HPDE6-E6E7 (cell line): ENCODE data around the gene ZNF24.

Experiments
- DNase-seq: peaks from one replicate; pipeline ENCODE4 v3.0.0; 2011; ENCODE audit warnings: missing footprints; ENCODE audit errors: extremely low spot score

The ZNF24 gene

DNA sequence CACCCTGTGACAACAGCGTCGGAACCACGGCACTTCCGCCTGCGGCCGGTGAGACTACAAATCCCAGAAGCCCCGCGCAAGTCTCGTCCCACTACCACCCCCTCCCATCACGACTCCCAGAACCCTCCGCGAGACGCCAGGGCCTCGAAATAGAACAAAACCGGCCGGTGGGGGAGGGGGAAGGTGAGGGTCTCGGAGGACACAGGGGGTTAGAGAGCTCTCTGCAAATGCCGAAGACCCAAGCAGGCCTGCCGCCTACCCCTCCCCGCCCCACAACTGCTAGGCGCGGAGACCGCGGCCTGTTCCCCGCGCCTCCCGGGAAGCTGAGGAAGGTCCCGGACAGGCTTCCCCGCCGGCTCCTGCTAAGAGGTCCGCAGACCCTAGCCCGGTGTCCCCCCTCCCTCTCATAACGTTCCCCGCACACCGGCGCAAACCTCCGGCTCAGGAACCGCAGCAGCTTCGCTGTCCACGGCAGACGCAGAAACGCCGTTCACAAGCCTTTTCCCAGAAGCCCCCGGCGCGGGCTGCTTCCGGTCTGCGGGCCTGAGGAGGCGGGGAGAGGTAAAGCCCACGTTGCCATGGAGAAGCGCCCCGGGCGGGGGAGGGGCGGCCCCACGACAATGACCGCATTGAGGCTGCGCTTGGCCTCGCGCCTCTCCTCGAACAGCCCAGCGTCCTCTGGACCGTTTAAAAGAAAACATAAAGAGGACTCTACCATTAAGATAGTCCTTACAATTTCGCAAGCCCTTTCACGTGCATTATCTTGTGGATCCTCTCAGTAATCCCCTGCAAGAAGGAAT is at the start of gene ZNF24:
Gene ZNF24, minus strand, starts transcription at position 485 of the 800 bp plus-strand sequence. CDS start 3,770 bp downstream, outside the sequence.
- peak; percentile 90 for DNase-seq

DNA sequence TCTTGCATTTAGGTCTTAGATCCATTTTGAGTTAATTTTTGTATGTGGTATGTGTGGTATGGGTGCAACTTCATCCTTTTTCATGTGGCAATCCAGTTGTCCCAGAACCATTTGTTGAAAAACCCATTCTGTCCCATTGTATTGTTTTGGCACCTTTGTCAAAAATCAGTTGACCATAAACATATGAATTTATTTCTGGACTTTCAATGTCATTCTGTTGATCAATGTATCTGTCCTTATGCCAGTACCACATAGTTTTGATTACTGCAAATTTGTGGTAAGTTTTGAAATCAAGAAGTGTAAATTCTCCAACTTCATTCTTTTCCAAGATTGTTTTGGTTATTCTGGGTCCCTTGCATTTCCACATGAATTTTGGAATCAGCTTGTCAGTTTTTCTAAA is 49.5 kb upstream of the ZNF24 start:
- no peak for DNase-seq

DNA sequence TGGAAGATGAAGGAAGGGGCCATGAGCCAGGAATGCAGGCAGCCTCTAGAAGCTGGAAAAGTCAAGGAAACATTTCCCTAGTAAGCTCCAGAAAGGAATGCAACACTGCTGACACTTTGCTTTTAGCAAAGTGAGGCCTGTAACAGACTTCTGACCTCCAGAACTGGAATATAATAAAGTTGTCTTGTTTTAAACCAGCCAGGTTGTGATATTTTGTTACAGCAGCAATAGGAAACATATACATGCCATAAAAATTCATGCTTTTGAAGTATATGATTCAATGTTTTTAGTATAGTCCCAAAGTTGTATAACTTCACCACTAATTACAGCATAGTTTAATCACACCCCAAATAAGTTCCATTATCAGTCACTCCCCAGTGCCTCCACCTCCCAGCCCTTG is 48.2 kb upstream of the ZNF24 start:
- no peak for DNase-seq

DNA sequence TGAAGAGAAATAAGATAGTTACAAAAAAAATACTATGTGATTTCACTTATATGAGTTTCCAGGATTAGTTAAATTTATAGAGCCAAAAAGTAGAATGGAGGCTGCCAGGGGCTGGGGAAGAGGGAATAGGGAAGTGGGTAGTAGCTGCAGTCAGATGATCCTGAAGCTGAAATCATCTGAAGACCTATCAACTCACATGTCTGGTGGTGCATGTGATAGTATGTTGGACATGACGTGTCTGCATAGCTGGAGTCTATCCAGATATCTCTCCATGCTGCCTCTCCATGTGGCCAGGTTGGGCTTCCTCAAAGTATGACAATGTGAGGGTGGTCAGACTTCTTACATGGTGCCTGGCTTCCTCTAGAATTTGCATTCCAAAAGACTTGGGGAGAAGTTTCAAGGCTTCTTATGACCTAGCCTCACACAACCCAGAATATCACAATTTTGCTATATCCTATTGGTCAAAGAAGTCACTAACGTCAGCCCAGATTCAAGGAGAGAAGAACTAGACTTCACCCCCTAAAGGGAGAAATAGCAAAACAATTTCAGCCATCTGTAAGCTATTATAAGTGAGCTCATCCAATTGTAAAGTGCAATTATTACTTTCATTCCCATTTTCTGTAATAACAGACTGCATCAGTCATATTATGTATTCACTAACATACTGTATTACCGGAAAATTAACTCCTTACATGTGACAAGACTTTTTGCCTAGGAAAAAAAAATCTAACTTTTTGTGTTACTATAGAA is 46.9 kb upstream of the ZNF24 start:
- DNase-seq = no peak

DNA sequence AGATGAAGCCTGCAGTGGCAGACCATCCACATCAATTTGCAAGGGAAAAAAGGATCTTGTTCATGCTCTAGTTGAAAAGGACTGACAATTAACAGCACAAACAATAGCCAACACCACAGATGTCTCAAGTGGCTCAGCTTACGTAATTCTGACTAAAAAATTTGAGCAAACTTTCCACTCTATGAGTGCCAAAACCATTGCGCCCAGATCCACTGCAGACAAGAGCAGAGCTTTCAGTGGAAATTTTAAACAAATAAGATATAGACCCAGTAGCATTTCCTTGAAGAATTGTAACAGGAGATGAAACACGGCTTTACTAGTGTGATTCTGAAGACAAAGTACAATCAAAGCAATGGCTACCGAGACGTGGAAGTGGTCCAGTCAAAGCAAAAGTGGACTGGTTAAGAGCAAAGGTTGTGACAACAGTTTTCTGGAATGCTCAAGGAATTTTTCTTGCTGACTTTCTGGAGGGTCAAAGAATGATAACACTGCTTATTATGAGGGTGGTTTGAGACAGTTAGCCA is 44.9 kb upstream of the ZNF24 start:
- no peak for DNase-seq

DNA sequence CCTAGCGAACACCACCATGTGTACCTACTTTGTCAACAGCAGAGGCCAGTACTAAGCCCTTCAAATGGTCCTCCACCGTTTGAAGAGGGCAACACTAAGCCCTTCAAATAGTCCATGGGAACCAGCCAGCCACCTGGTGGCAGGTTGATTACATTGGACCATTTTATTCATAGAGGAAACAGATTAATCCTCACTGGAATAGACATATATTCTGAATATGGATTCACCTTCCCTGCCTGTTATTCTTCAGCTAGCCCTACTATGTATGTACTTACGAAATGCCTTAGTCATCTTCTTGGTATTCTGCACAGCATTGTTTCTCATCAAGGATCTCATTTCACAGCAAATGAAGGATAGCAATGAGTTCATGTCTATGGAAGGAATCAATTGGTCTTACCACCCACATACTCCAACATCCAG is 42.9 kb upstream of the ZNF24 start:
- peak; percentile 23 for DNase-seq

DNA sequence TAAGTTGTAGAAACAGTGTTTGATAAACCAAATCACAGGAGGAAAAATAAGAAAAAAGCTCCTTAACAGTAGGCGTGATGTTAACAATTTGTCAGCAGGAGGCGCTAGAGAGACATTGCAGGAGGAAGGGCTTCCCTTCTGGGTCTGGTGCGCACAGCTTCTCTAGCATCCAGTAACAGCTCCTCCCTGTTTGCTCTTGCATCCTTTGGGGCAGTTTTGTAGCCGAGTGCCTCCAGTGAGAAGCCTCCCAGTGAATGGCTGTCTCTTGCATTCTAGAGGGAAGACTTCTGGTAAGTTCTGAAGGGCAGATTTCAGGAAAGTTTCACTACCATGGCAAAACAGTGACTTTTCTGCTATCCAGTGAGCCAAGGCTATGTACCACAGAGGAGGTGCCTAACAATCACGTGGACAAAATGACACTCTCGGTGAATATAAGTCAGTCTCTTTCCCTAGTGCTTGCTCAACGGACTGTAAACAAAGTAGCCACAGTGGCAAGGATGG is 42.4 kb upstream of the ZNF24 start:
- DNase-seq = peak; percentile 54

DNA sequence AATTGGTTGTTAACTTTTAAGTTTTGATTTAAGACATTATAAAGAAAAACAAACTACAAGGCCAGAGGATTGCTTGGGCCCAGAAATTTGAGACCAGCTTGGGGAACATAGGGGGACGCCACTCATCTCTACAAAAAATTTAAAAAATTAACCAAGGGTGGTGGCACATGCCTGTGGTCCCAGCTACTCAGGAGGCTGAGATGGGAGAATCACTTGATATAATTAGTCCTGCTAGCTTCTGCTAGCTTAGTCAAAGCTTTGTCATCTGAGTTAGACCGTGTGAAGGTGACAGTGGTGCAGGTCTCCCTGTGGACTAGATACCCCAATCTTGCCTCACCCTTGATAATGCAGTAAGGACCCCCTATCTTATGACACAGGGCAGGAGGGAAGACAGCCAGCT is 38.9 kb upstream of the ZNF24 start:
- no peak for DNase-seq

DNA sequence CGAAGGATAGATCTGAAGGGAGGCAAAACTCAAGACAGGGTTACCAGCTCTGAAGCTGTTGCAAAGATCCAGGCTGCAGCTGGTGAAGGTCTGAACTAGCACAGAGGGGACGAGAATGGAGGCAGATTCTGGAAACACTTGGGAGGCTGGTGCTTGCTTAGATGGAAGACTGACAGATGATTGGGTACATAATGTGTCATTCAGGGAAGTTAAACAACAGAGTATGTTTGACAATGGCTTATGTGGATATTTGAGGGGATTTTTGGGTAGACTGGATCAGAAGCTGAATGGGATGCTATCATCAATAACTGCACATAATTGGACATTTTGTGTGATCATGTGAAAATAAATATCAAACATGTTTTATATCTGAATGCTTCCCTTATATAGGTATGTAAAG is 35.2 kb upstream of the ZNF24 start:
- DNase-seq = no peak

DNA sequence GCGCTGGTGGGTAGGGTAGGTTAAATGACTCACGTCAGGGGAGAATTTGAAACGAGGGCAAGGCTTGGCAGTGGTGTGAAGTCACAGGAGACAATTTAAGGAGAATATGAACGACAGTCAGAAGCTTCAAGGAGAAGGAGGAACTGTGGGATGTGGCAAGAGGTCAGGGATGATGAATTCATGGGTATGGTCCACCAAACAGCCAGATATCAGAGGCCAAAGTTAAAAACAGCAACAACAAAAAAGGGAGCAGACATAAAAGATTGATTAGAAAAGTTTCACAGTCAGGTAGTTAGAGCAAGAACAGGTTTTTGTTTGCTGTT is 34.3 kb upstream of the ZNF24 start:
- no peak for DNase-seq

DNA sequence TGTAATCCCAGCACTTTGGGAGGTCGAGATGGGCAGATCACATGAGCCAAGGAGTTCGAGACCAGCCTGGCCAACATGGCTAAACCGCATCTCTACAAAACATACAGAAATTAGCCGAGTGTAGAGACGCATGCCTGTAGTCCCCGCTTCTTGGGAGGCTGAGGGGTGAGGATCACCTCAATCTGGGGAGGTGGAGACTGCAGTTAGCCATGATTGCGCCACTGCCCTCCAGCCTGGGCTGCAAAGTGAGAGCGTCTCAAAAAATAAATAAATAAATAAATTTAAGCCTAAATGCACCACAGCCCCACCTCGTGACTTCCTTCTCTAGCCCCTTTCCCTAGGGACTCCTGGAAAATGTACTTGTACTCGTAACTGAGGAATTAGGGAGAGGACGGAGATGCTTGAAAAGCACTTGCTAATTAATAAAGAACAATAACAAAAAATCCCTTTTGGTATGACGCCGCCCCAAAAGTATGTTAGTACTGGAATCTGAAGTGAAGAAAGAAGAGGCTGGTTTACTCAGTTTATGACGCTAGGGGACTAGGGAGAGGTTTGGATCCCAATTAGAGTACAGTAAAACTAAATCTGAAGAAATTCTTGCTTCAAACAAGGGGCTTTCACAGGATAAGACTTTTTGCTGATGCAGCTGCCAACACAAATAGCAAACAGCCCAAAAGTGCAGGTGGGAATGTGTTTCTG is 33.8 kb upstream of the ZNF24 start:
- no peak for DNase-seq

DNA sequence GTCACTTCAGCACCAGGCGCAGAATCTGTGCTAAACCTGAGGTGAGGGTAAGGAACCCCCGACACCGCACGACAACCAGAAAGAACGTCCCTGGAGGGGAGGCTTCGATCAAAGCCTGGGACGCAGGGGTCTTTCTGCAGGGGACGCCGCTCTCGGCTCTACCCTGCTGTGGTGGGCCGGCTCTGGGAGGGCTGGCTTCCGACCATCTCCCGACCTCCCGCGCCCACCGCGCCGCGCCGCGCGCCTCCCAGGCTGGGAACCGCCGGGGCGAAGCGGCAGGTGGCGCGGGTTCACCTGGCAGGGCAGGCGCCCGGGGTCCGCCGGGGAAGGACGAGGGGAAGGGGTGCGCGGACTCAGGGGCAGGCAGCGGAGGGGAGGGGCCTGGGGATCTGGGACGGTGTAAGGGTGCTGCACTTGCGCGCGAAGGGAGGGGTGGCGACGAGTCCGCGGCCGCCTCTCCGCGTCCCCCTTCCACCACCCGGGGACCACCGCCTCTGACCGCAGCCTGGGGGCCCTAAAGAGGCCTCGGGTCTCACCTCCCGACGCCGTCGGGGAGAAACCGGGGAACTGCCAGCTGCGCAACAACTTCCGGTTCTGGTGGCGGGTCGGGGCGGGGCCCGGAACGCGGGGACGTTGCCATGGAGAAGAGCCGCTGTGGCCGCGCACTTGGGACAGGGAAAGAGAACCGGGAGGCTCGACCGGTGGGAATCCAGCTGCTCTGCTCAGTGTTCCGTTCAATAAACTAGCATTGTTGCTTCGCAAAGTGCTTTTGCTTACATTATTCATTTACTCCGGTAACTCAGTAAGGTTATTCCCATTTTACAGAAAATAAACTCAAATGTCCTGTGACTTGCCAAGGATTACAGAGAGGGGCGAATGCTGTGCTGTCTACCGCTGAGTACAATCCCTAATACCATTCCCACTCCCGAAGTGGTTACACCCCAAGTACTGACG is 32.8 kb upstream of the ZNF24 start, which contains the start of gene ZNF396:
Gene ZNF396, minus strand, starts transcription at position 596 of the 954 bp plus-strand sequence. CDS start 3,045 bp downstream, outside the sequence.
- DNase-seq = peak; percentile 53

DNA sequence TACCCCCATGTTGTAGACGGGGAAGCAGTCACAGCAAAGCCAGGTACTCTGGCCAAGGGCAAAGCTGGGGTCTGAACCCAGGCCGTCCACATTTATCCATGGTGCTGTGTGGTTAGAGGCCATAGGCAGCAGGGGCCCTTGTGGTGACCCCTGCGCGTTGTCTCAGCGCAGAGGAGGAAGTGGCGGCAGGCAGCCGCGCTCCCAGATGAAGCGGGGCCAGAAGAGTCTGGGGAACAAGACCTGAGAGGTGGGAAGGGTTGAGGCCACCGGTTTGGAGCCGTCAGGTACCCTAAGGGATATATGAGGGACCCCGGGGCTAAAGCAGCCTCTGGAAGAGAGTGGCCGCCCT is 32.1 kb upstream of the ZNF24 start:
- DNase-seq = no peak

DNA sequence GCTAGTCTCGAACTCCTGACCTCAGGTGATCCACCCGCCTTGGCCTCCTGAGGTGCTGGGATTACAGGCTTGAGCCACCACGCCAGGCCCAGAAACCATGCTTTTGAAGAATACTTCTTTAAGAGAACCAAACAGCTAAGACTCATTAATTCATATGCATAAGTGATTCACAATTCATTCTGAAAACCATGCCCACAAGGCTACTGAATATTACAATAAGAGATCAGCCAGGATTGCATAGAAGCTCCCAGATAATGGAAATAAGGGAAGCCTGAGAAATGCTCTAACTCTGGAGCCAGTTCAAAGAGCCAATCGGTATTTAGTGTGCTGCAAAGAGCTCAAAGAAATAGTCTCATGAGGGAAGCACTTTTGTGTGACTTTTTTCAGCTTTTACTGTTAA is 30.5 kb upstream of the ZNF24 start:
- no peak for DNase-seq

DNA sequence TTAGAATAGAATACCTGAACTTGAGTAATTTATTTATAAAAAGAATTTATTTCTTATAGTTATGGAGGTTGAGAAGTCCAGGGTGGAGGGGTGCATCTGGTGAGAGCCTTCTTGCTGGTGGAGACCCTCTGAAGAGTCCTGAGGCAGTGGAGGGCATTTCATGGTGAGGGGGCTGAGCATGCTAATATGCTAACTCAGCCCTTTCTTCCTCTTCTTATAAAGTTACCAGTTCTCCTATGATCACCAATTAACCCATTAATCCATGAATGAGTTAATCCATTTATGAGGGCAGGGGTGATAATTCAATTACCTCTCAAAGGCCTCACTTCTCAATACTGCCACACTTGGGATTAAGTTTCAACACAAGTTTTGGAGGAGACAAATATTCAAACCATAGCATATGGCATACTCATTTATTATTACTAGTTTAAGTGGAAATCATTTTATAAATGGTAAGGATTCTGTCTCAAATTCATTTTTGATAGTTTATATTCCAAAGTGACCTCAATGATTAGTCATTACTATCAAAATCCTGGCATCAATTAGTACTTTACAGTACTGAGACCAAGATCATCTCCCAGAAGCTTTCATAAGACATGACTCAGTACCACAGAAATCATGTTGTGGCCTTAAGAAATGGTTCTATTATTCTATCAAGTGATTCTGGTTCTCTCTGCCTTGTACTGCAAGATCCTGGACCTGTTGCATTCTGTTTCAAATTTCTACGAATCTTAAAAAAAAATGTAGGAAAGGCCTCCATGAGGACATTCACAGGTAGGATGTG is 27.4 kb upstream of the ZNF24 start:
- DNase-seq = no peak

DNA sequence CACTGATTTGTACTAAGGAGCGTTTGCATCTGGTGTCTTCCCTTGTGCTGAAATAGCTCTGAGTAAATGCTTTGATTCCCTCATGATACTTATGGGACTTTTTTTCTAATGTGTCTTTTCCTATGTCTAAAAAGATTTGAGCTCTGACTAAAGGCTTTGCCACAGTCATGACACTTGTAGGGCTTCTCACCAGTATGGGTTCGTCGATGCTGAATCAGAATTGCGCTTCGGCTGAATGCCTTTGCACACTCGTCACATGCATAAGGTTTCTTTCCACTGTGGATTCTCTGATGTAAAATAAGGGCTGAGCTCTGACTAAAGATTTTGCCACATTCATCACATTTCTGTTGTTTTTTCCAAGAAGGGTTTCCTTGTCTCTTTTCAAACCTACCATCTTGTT is 24.9 kb upstream of the ZNF24 start:
- no peak for DNase-seq

DNA sequence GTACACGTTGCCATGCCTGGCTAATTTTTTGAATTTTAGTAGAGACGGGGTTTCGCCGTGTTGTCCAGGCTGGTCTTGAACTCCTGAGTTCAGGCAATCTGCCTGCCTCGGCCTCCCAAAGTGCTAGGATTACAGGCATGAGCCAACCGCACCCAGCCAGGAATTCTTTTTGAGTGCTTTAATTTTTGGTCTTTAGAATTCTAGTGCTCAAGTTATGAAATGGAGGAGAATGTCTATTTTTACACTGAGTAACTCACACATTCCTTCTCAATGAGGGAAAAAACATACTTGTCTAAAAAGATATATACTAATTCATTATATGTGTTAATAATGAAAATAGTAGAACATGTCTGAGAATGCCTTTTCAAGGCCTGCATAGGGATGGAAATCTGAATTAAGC is 24.4 kb upstream of the ZNF24 start:
- no peak for DNase-seq

DNA sequence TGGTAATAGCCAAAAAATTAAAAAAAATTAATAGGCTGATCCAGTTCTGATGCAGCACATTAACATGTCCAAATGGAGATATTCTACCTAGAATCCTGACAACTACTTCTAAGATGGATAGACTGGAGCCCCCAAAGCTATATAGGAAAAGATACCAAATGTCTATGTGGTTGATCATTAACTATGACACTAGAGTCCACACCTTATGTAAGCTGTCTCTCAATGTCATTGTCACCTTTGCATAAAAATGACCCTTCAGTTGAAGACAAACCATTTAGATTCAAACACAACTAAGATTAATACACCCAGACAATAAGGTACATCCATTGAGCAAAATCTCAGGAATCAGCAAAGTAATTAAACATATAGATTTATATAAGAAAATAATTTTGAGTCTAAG is 18.3 kb upstream of the ZNF24 start:
- no peak for DNase-seq

DNA sequence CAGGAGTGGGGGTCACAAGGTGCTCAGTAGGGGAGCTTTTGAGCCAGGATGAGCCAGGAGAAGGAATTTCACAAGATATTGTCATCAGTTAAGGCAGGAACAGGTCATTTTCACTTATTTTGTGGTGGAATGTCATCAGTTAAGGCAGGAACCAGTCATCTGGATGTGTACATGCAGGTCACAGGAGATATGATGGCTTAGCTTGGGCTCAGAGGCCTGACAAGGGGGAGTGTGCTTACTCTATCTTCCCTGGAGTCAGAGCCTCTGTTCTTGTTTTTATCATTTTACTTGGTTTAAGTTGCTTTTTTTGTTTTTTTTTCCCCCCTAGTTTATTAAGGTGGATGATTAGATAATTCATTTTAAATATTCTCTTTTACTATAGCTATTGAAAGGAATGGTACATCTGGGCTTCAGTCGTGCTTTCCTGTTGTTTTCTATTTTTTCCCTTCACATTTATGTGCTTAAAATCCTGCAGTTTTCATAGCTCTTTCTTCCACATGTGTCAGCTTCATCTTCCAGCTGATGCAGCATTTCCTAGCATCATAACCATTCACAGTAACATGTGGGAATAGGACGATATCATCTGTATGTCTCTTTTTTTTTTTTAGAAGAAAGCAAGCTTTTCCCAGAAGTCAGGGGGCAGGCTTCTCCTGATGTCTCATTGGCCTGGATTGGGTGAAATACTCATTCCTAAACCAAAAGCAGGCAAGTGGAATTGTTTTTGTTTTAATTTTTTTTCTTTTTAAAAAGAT is 17.5 kb upstream of the ZNF24 start:
- DNase-seq = no peak
